NT2/D1 (cell line): ENCODE results near the gene NPIPB4.
"Not testable (repeated sequence)": the region's sequence is repeated elsewhere in the genome, so short reads cannot be mapped to it uniquely, and the experiment has no call there.

Source experiments
- DNase-seq: peaks from one replicate; pipeline ENCODE4 v3.0.0-alpha.2; 2011; ENCODE audit warnings: low read depth, low spot score
- H3K27me3 ChIP-seq: 2 replicates; pipeline ENCODE4 v1.6.0; 2011; ENCODE audit warnings: mild to moderate bottlenecking; ENCODE audit not compliant: insufficient read length, insufficient read depth
- H3K36me3 ChIP-seq: 2 replicates; pipeline ENCODE4 v1.6.1; 2011; ENCODE audit warnings: mild to moderate bottlenecking, low read length, mixed read lengths; ENCODE audit not compliant: insufficient read depth, insufficient read length
- H3K4me1 ChIP-seq: 2 replicates; pipeline ENCODE4 v1.5.1; 2011; ENCODE audit not compliant: insufficient read depth, insufficient read length
- H3K4me3 ChIP-seq: 2 replicates; pipeline ENCODE4 v1.5.1; 2011; ENCODE audit warnings: low read depth; ENCODE audit not compliant: insufficient read length
- H3K9ac ChIP-seq: 2 replicates; pipeline ENCODE4 v1.6.0; 2011; ENCODE audit warnings: low read depth; ENCODE audit not compliant: insufficient read length
- H3K9me3 ChIP-seq: 2 replicates; pipeline ENCODE4 v1.5.1; 2011; ENCODE audit warnings: mild to moderate bottlenecking, low read length; ENCODE audit not compliant: insufficient read depth
- YY1 ChIP-seq: IDR thresholded peaks from 2 replicates; pipeline ENCODE4 v1.6.1; 2011; ENCODE audit not compliant: insufficient read length, insufficient read depth

Gene NPIPB4

GRCh38 chr16:21820028-21820907, 37.3 kb downstream of the NPIPB4 start:
- peak; percentile 54 for DNase-seq
- peak; percentile 10 for TF ChIP-seq YY1

GRCh38 chr16:21819617-21820016, 37.9 kb downstream of the NPIPB4 start:
- H3K9me3 ChIP-seq, H3K9ac ChIP-seq, H3K36me3 ChIP-seq, H3K4me1 ChIP-seq, DNase-seq, H3K27me3 ChIP-seq: not testable (repeated sequence)
- peak overlapping the region; percentile 84 for H3K4me3 ChIP-seq

More at GRCh38 chr16:21820028-21820907, 37.3 kb downstream of the NPIPB4 start:
- H3K4me1 ChIP-seq, H3K36me3 ChIP-seq, H3K27me3 ChIP-seq, H3K9me3 ChIP-seq: not testable (repeated sequence)
- H3K9ac ChIP-seq: peak overlapping the region; percentile 94
- H3K4me3 ChIP-seq: peak overlapping the region; percentile 84

GRCh38 chr16:21817012-21817411, 40.5 kb downstream of the NPIPB4 start:
- H3K9me3 ChIP-seq, H3K27me3 ChIP-seq, DNase-seq: not testable (repeated sequence)

GRCh38 chr16:21815694-21816093, 41.9 kb downstream of the NPIPB4 start:
- H3K27me3 ChIP-seq, DNase-seq, H3K9me3 ChIP-seq, H3K9ac ChIP-seq, H3K4me3 ChIP-seq, H3K36me3 ChIP-seq, H3K4me1 ChIP-seq: not testable (repeated sequence)

More at GRCh38 chr16:21817012-21817411, 40.5 kb downstream of the NPIPB4 start:
- not testable (repeated sequence) for H3K4me3 ChIP-seq, H3K4me1 ChIP-seq, H3K9ac ChIP-seq, H3K36me3 ChIP-seq

GRCh38 chr16:21802375-21802663, 55.2 kb downstream of the NPIPB4 start:
- H3K27me3 ChIP-seq, H3K9ac ChIP-seq, DNase-seq, H3K9me3 ChIP-seq, H3K4me3 ChIP-seq, H3K36me3 ChIP-seq, H3K4me1 ChIP-seq: not testable (repeated sequence)

- H3K9ac ChIP-seq: not testable (repeated sequence)
Observed at GRCh38 chr16:21801538-21802374, 55.8 kb downstream of the NPIPB4 start.

GRCh38 chr16:21798601-21799000, 59.0 kb downstream of the NPIPB4 start:
- not testable (repeated sequence) for H3K36me3 ChIP-seq, H3K9ac ChIP-seq, DNase-seq, H3K4me3 ChIP-seq, H3K27me3 ChIP-seq, H3K9me3 ChIP-seq, H3K4me1 ChIP-seq

More at GRCh38 chr16:21801538-21802374, 55.8 kb downstream of the NPIPB4 start:
- H3K36me3 ChIP-seq, H3K9me3 ChIP-seq, H3K4me1 ChIP-seq, DNase-seq, H3K4me3 ChIP-seq, H3K27me3 ChIP-seq: not testable (repeated sequence)

- H3K4me1 ChIP-seq, H3K4me3 ChIP-seq, H3K27me3 ChIP-seq, H3K36me3 ChIP-seq, DNase-seq, H3K9ac ChIP-seq, H3K9me3 ChIP-seq: not testable (repeated sequence)
Observed at GRCh38 chr16:21793310-21793709, 64.2 kb downstream of the NPIPB4 start.

- not testable (repeated sequence) for H3K4me1 ChIP-seq, H3K4me3 ChIP-seq, DNase-seq, H3K9me3 ChIP-seq, H3K9ac ChIP-seq, H3K36me3 ChIP-seq, H3K27me3 ChIP-seq
Observed at GRCh38 chr16:21790506-21790905, 67.0 kb downstream of the NPIPB4 start.
